K562 (cell line): ENCODE results near the gene ANKRD7. TPM values are rescaled to one million over a fixed set of nuclear protein-coding genes. Genes with fewer than 3 reads are reported as not detected.

Source experiments
- ATAC-seq: fragments of 200-7000 bp; cut with Tn5 transposase; 3 replicates; pipeline ENCODE4 v1.9.1; 2020; ENCODE audit warnings: moderate library complexity
- BruUV-seq: library from RNA; stranded (reverse); fragments of 400-500 nt; replicated peaks from 2 replicates; lab custom pipeline; 2021; lab: Mats Ljungman, UMichigan
- CTCF ChIA-PET: fragments of 300-600 bp; formaldehyde crosslinking; extraction: SDS; loops from one replicate; lab custom pipeline; 2021; ENCODE audit warnings: low intra/inter-chr PET ratio; lab: Yijun Ruan, JAX
- POLR2A ChIA-PET: fragments of 300-600, 350-650 bp; sonication (Branson Sonifier 250); formaldehyde crosslinking; extraction: SDS; loops from one replicate; lab custom pipeline; 2021; ENCODE audit warnings: antibody characterized with exemption, inconsistent platforms; lab: Yijun Ruan, JAX
- DNase-seq, 4 experiments: peaks; one replicate each; pipeline versions ENCODE4 v3.0.0 to v3.0.0-alpha.2; 2011 to 2018; ENCODE audit warnings: low spot score in 3 of 4, mixed read lengths in 3 of 4; ENCODE audit errors: extremely low read depth in 1 of 4
- FAIRE-seq: peaks from 2 replicates; lab custom pipeline; 2011; peaks lifted over from hg19 to GRCh38; lab: Jason Lieb, UNC
- H2AFZ ChIP-seq: 2 replicates; pipeline ENCODE4 v1.6.0; 2011; ENCODE audit warnings: low read depth, low read length, control low read depth, inconsistent platforms
- H3K27ac ChIP-seq: fragments of 200-600 bp; 3 replicates; pipeline ENCODE4 v1.8.0; 2011; ENCODE audit warnings: low read depth, mild to moderate bottlenecking, control low read depth, inconsistent platforms, low read length, moderate library complexity, mixed read lengths; ENCODE audit errors: extremely low read depth
- H3K27me3 ChIP-seq, 2 experiments: fragments of 300-600 bp in 1 of 2; 2 replicates in 1 of 2; 3 replicates in 1 of 2; pipeline versions ENCODE4 v1.6.0 to v1.8.0; 2011; ENCODE audit warnings: inconsistent platforms in 2 of 2, low read length in 2 of 2, mild to moderate bottlenecking in 1 of 2, mixed read lengths in 1 of 2, moderate library complexity in 1 of 2; ENCODE audit not compliant: control insufficient read depth in 2 of 2, insufficient read depth in 2 of 2
- H3K36me3 ChIP-seq: fragments of 300-600 bp; 3 replicates; pipeline ENCODE4 v1.8.0; 2011; ENCODE audit warnings: mild to moderate bottlenecking, low read length, inconsistent platforms; ENCODE audit not compliant: control insufficient read depth, insufficient read depth
- H3K4me1 ChIP-seq, 2 experiments: fragments of 200-600 bp in 1 of 2; replicated peaks in 1 of 2; 2 replicates in 1 of 2; 3 replicates in 1 of 2; pipeline versions ENCODE4 v1.5.1 to v1.8.0; 2011; ENCODE audit warnings: inconsistent platforms in 2 of 2, low read length in 2 of 2, mild to moderate bottlenecking in 1 of 2, mixed read lengths in 1 of 2, moderate library complexity in 1 of 2; ENCODE audit not compliant: control insufficient read depth in 2 of 2, insufficient read depth in 2 of 2
- H3K4me2 ChIP-seq: 2 replicates; pipeline ENCODE4 v1.6.1; 2011; ENCODE audit warnings: low read length, control low read depth, inconsistent platforms, mixed read lengths; ENCODE audit not compliant: insufficient read depth
- H3K4me3 ChIP-seq: fragments of 200-600 bp; sonication (generic), shearing (Covaris generic); 2 replicates; pipeline ENCODE4 v1.5.1; 2016; ENCODE audit warnings: control low read depth, inconsistent platforms
- H3K79me2 ChIP-seq: fragments of 200-600 bp; 3 replicates; pipeline ENCODE4 v1.8.0; 2011; ENCODE audit warnings: low read length, inconsistent platforms; ENCODE audit not compliant: control insufficient read depth, insufficient read depth
- H3K9ac ChIP-seq, 2 experiments: 2 replicates each; pipeline versions ENCODE4 v1.6.0 to v1.6.1; 2011; ENCODE audit warnings: low read depth in 2 of 2, low read length in 2 of 2, control low read depth in 1 of 2, inconsistent platforms in 1 of 2, mild to moderate bottlenecking in 1 of 2, mixed read lengths in 1 of 2; ENCODE audit not compliant: insufficient read depth in 1 of 2
- H3K9me1 ChIP-seq: one replicate; pipeline ENCODE4 v1.6.0; 2011; ENCODE audit warnings: inconsistent platforms, mild to moderate bottlenecking, low read length, moderate library complexity; ENCODE audit not compliant: control insufficient read depth, insufficient read depth
- H3K9me3 ChIP-seq: replicated peaks from 2 replicates; pipeline ENCODE4 v1.5.1; 2011; ENCODE audit warnings: low read depth, low read length, inconsistent platforms; ENCODE audit not compliant: control insufficient read depth, insufficient read depth
- H4K20me1 ChIP-seq: replicated peaks from 2 replicates; pipeline ENCODE4 v1.6.1; 2011; ENCODE audit warnings: low read length, inconsistent platforms, mixed read lengths; ENCODE audit not compliant: control insufficient read depth, insufficient read depth
- BHLHE40 ChIP-seq: IDR thresholded peaks from 2 replicates; pipeline ENCODE4 v1.6.1; 2011; ENCODE audit warnings: low read length, improper control_type of control experiment
- BMI1 ChIP-seq: fragments of 150-350 bp; IDR thresholded peaks from 2 replicates; pipeline ENCODE4 v1.6.1; 2014; ENCODE audit warnings: low read length
- CBX8 ChIP-seq: fragments of 200-600 bp; sonication (generic); IDR thresholded peaks from 2 replicates; pipeline ENCODE4 v1.6.1; 2012; ENCODE audit warnings: borderline replicate concordance, mixed run types, low read depth, mild to moderate bottlenecking, moderate library complexity, mixed read lengths, low read length, control low read depth, inconsistent platforms; ENCODE audit not compliant: poor library complexity, severe bottlenecking; ENCODE audit errors: extremely low read depth
- HNRNPUL1 ChIP-seq: fragments of 200-400 bp; formaldehyde crosslinking; IDR thresholded peaks from 2 replicates; pipeline ENCODE4 v1.6.1; 2017; ENCODE audit warnings: low read length
- HSF4 ChIP-seq: fragments of 250-450 bp; sonication (Bioruptor Pico); IDR thresholded peaks from 2 replicates; pipeline ENCODE4 v2.1.2; 2022; ENCODE audit warnings: mild to moderate bottlenecking, moderate library complexity, borderline replicate concordance
- NR4A1 ChIP-seq, 2 experiments: fragments of 250-450 bp in 1 of 2; fragments of 450-650 bp in 1 of 2; sonication (Bioruptor Pico) in 1 of 2; IDR thresholded peaks; 2 replicates each; pipeline versions ENCODE4 v1.4.0 to v1.6.1; 2016 to 2020; ENCODE audit warnings: mild to moderate bottlenecking in 2 of 2, missing compliant biosample characterization in 1 of 2, missing genetic modification characterization in 1 of 2, moderate library complexity in 1 of 2
- NUFIP1 ChIP-seq: fragments of 450-650 bp; IDR thresholded peaks from 2 replicates; pipeline ENCODE4 v1.6.1; 2018; ENCODE audit not compliant: partially characterized antibody
- POLR3A ChIP-seq: IDR thresholded peaks from 2 replicates; pipeline ENCODE4 v1.6.1; 2011; ENCODE audit warnings: borderline replicate concordance, mild to moderate bottlenecking, moderate library complexity; ENCODE audit not compliant: insufficient read length, insufficient read depth; ENCODE audit errors: extremely low read depth
- TBP ChIP-seq: optimal IDR thresholded peaks from 2 replicates; pipeline ENCODE3; 2011; ENCODE audit warnings: low read depth, low read length, improper control_type of control experiment
- ZC3H4 ChIP-seq: sonication (generic); formaldehyde crosslinking; IDR thresholded peaks from 2 replicates; pipeline ENCODE4 v1.9.0; 2021; ENCODE audit warnings: missing genetic modification reagents, borderline replicate concordance
- ZFPM2 ChIP-seq: fragments of 250-450 bp; sonication (Bioruptor Pico); IDR thresholded peaks from 2 replicates; pipeline ENCODE4 v1.5.1; 2022; ENCODE audit warnings: mild to moderate bottlenecking
- ZNF121 ChIP-seq: sonication (generic); formaldehyde crosslinking; conservative IDR thresholded peaks from 2 replicates; pipeline ENCODE4 v1.8.0; 2022; ENCODE audit warnings: missing genetic modification reagents
- ZNF551 ChIP-seq: fragments of 250-450 bp; sonication (Bioruptor Pico); IDR thresholded peaks from 2 replicates; pipeline ENCODE4 v1.5.0; 2021; ENCODE audit warnings: mild to moderate bottlenecking, moderate library complexity
- ZNF583 ChIP-seq: fragments of 250-450 bp; sonication (Bioruptor Pico); IDR thresholded peaks from 2 replicates; pipeline ENCODE4 v1.4.0; 2020
- ZNF695 ChIP-seq: fragments of 450-650 bp; formaldehyde crosslinking; IDR thresholded peaks from 2 replicates; pipeline ENCODE4 v1.4.0; 2020; ENCODE audit warnings: mild to moderate bottlenecking, moderate library complexity
- WGBS: fragments of 100-300 bp; shearing (Covaris generic); methylation state at CpG from one replicate; pipeline ENCODE4 v1.1.6; 2016; ENCODE audit warnings: low coverage, mixed read lengths; ENCODE audit not compliant: insufficient coverage; ENCODE audit errors: missing lambda C conversion rate; 5-methylcytosine and 5-hydroxymethylcytosine counted together
- in situ Hi-C: fragments of 300-500 bp; cut with MboI; formaldehyde crosslinking; loops from 4 replicates; pipeline ENCODE4 v1.15.0; 2018; ENCODE audit warnings: inconsistent platforms, mixed read lengths
- intact Hi-C: fragments of 100-400 bp; cut with micrococcal nuclease; formaldehyde crosslinking; loops from 2 replicates; pipeline ENCODE4 v1.14.2; 2022
- polyA plus RNA-seq, 8 experiments: library from polyadenylated mRNA; depleted of rRNA in 4 of 8; stranded (reverse) in 5 of 8; unstranded in 3 of 8; fragments of >200 nt; fragmentation: Nextera tagmentation in 2 of 8; fragmentation: Illumina TruSeq in 1 of 8; extraction: Ambion mirVana in 2 of 8; extraction: Trizol in 1 of 8; gene quantifications; 2 replicates each; pipeline versions ENCODE4 v1.2.1 to v1.2.3, GENCODE V29; 2011 to 2014; ENCODE audit warnings: inconsistent platforms in 1 of 8, missing spikeins in 1 of 8
- total RNA-seq, 7 experiments: library from RNA; depleted of rRNA in 6 of 7; stranded (reverse); fragments of >200 nt in 6 of 7; fragmentation: Illumina TruSeq in 2 of 7; extraction: Trizol in 2 of 7; gene quantifications; 2 replicates each; pipeline versions ENCODE4 v1.2.1 to v1.2.3, GENCODE V29; 2011 to 2021; ENCODE audit warnings: low replicate concordance in 1 of 7
- TF ChIP-seq, protein P1 (sequence below): IDR thresholded peaks from 2 replicates; pipeline ENCODE4 v1.6.1; 2011; ENCODE audit not compliant: insufficient read length; ENCODE audit errors: extremely low read depth
- TF ChIP-seq, protein P2 (sequence below): fragments of 250-450 bp; sonication (Bioruptor Pico); IDR thresholded peaks from 2 replicates; pipeline ENCODE4 v1.4.0; 2020; ENCODE audit warnings: borderline replicate concordance
- TF ChIP-seq, protein P3 (sequence below): fragments of 450-650 bp; IDR thresholded peaks from 2 replicates; pipeline ENCODE4 v1.6.1; 2016

ANKRD7 gene
- total and polyA plus RNA-seq, 9 of the 15 experiments (the other 6 are each of a cell fraction or from before 2014, with no cell fraction given), result 0.33 TPM; not detected in 8

DNA sequence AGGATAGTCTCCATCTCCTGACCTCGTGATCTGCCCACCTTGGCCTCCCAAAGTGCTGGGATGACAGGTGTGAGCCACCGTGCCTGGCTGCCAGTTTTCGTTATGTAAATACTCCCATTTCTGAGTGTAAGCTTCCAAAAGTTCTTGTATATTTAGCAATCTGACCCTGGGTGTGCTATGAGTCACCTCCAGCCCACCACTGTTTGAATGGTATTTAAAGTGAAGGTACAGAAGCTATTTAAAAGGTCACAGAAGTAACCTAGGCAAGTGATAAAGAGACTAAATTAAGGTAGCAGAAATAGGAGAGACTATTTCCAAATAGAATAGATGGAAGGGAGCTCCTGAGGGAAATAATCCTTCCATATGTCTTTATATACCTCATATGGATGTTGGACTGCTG, 3.9 kb upstream of the ANKRD7 start:
- intact Hi-C loops (no loop called here), in situ Hi-C loops (no loop called here)
- Histone ChIP-seq H3K9me1 (no peaks in the 10 kb centered on the region), H3K27me3 (peaks cover 0 to 11% of the 10 kb centered on the region in 2 experiments; a peak in 1 of 5 replicates), H3K4me3 (no peak overlapping the region), H3K36me3 (no peaks in the 10 kb centered on the region), H4K20me1 (no peaks in the 10 kb centered on the region), H3K9me3 (no peaks in the 10 kb centered on the region), H3K4me1 (peaks cover 0 to 15% of the 10 kb centered on the region in 2 experiments; a peak in 3 of 5 replicates), H2AFZ (no peak overlapping the region), H3K9ac (no peak overlapping the region), H3K27ac (no peak overlapping the region), H3K79me2 (no peaks in the 10 kb centered on the region), H3K4me2 (no peak overlapping the region)
- CTCF ChIA-PET, result no interaction called here
- POLR2A ChIA-PET, result no interaction called here
- WGBS, result 9% methylated on average over 3 of the region's 3 CpGs
- no peak for FAIRE-seq
- no peak for DNase-seq
- BruUV-seq, result no TSS peak
- no peak for ATAC-seq
- TF ChIP-seq HSF4 (CRISPR knock-in tag), result no peak
- TF ChIP-seq, protein P1, sequence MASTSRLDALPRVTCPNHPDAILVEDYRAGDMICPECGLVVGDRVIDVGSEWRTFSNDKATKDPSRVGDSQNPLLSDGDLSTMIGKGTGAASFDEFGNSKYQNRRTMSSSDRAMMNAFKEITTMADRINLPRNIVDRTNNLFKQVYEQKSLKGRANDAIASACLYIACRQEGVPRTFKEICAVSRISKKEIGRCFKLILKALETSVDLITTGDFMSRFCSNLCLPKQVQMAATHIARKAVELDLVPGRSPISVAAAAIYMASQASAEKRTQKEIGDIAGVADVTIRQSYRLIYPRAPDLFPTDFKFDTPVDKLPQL, result no peak
- TF ChIP-seq, protein P2, sequence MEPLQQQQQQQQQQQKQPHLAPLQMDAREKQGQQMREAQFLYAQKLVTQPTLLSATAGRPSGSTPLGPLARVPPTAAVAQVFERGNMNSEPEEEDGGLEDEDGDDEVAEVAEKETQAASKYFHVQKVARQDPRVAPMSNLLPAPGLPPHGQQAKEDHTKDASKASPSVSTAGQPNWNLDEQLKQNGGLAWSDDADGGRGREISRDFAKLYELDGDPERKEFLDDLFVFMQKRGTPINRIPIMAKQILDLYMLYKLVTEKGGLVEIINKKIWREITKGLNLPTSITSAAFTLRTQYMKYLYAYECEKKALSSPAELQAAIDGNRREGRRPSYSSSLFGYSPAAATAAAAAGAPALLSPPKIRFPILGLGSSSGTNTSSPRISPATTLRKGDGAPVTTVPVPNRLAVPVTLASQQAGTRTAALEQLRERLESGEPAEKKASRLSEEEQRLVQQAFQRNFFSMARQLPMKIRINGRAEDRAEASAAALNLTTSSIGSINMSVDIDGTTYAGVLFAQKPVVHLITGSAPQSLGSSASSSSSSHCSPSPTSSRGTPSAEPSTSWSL (CRISPR knock-in tag), result no peak
- TF ChIP-seq ZNF551 (CRISPR knock-in tag), result no peak
- TF ChIP-seq NR4A1 (CRISPR knock-in tag; IDR thresholded peaks at IDR 0.05), result no peak
- TF ChIP-seq NR4A1 (tag; IDR thresholded peaks at IDR 0.05), result no peak
- TF ChIP-seq BMI1, result no peak
- TF ChIP-seq ZNF121 (CRISPR knock-in tag), result no peak
- TF ChIP-seq ZNF695 (CRISPR knock-in tag), result no peak
- no peak for TF ChIP-seq TBP
- no peak for TF ChIP-seq ZC3H4
- TF ChIP-seq, protein P3, sequence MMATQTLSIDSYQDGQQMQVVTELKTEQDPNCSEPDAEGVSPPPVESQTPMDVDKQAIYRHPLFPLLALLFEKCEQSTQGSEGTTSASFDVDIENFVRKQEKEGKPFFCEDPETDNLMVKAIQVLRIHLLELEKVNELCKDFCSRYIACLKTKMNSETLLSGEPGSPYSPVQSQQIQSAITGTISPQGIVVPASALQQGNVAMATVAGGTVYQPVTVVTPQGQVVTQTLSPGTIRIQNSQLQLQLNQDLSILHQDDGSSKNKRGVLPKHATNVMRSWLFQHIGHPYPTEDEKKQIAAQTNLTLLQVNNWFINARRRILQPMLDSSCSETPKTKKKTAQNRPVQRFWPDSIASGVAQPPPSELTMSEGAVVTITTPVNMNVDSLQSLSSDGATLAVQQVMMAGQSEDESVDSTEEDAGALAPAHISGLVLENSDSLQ, result no peak
- TF ChIP-seq ZFPM2 (CRISPR knock-in tag), result no peak
- TF ChIP-seq HNRNPUL1, result no peak
- TF ChIP-seq NUFIP1, result no peak
- TF ChIP-seq CBX8, result no peak
- no peak for TF ChIP-seq POLR3A
- no peak for TF ChIP-seq ZNF583 (CRISPR knock-in tag)
- TF ChIP-seq BHLHE40, result no peak
